ENCODE data around the gene AKR7A3.

Gene AKR7A3

GRCh38 chr1:19251305-19252196 is 37.0 kb downstream of the AKR7A3 start, which contains the start of the genes EMC1 and MRTO4:
Gene EMC1, minus strand, starts transcription at chr1:19251524. Its CDS starts 15 bp downstream, at chr1:19251509.
Gene MRTO4, plus strand, starts transcription at chr1:19251805. Its CDS starts 31 bp downstream, at chr1:19251836.
- peak; percentile 96 for DNase-seq

- DNase-seq, result peak; percentile 37
Measured at GRCh38 chr1:19250629-19251304, 37.8 kb downstream of the AKR7A3 start.

- DNase-seq, result peak; percentile 74
Measured at GRCh38 chr1:19240673-19241538, 47.7 kb downstream of the AKR7A3 start.

- no peak for DNase-seq
Measured at GRCh38 chr1:19239876-19240275, 48.7 kb downstream of the AKR7A3 start.

- DNase-seq, result no peak
Measured at GRCh38 chr1:19234224-19234623, 54.3 kb downstream of the AKR7A3 start.
